Body of pancreas (tissue), 4 donors: ENCODE measurements around the gene AK3.

Experiments used
- CTCF ChIP-seq, 7 experiments: fragments of 450-650 bp in 4 of 7; fragments of 200-600 bp in 3 of 7; sonication (generic) in 3 of 7; IDR thresholded peaks; one replicate each; pipeline ENCODE4 v1.5.1; 2016 to 2019; ENCODE audit warnings: antibody characterized with exemption in 7 of 7
- POLR2A ChIP-seq, 3 donors: fragments of 450-650 bp; IDR thresholded peaks; one replicate each; pipeline ENCODE4 v1.6.1; 2016; ENCODE audit warnings: antibody characterized with exemption in 3 of 3, mild to moderate bottlenecking in 2 of 3

GRCh38 chr9:4680173-4680525, 60.9 kb downstream of the AK3 start:
- TF ChIP-seq POLR2A (IDR thresholded peaks at IDR 0.05): no peak
- no peak for TF ChIP-seq CTCF (IDR thresholded peaks at IDR 0.05)
